Measurements from ENCODE around the gene USP40. TPM values are rescaled to one million over a fixed set of nuclear protein-coding genes. Genes with fewer than 3 reads are reported as not detected.

The USP40 gene
- total and polyA plus RNA-seq, 10 of the 15 experiments (the other 5 are each of a cell fraction or from before 2014, with no cell fraction given), result 3.4 to 20.8 (median 15.2) TPM

GRCh38 chr2:233476651-233477547 lies 89.7 kb downstream of the USP40 start (continued):
- TF ChIP-seq MXI1 (IDR thresholded peaks at IDR 0.05; ENCODE audit: low read depth, low read length), result no peak
- TF ChIP-seq NFYA (IDR thresholded peaks at IDR 0.05; ENCODE audit: borderline replicate concordance, low read depth, low read length), result no peak
- TF ChIP-seq IRF3 (IDR thresholded peaks at IDR 0.05), result no peak
- no peak for TF ChIP-seq LARP7 (IDR thresholded peaks at IDR 0.05)
- TF ChIP-seq POU2F2 (IDR thresholded peaks at IDR 0.05; ENCODE audit: borderline replicate concordance, low read depth, low read length), result no peak
- no peak for TF ChIP-seq CBFB (IDR thresholded peaks at IDR 0.05; ENCODE audit: low read depth)
- no peak for TF ChIP-seq IKZF2 (IDR thresholded peaks at IDR 0.05)
- no peak for TF ChIP-seq CBX3 (IDR thresholded peaks at IDR 0.05; ENCODE audit: borderline replicate concordance, low read depth)
- no peak for TF ChIP-seq REST (IDR thresholded peaks at IDR 0.05; ENCODE audit: low read depth, low read length)

Measured in GM12878 (cell line).